K562 (cell line): ENCODE results near the gene GIPR.

Experiments used
- BCOR ChIP-seq: fragments of 450-650 bp; IDR thresholded peaks from 2 replicates; pipeline ENCODE4 v1.6.1; 2016
- BDP1 ChIP-seq: IDR thresholded peaks from 3 replicates; pipeline ENCODE4 v1.6.1; 2011; ENCODE audit not compliant: insufficient read length, insufficient read depth
- CREB1 ChIP-seq, 2 experiments: sonication (generic) in 1 of 2; formaldehyde crosslinking in 1 of 2; IDR thresholded peaks; 2 replicates each; pipeline versions ENCODE4 v1.6.1 to v1.8.0; 2012 to 2022; ENCODE audit warnings: inconsistent platforms in 1 of 2, mild to moderate bottlenecking in 1 of 2, missing genetic modification reagents in 1 of 2, moderate library complexity in 1 of 2
- LEF1 ChIP-seq: fragments of 450-650 bp; IDR thresholded peaks from 2 replicates; pipeline ENCODE4 v1.6.1; 2016; ENCODE audit warnings: mild to moderate bottlenecking
- POLR2AphosphoS2 ChIP-seq: IDR thresholded peaks from 2 replicates; pipeline ENCODE4 v1.6.1; 2012; ENCODE audit warnings: low read length, improper control_type of control experiment
- POLR2AphosphoS5 ChIP-seq: IDR thresholded peaks from 2 replicates; pipeline ENCODE4 v1.6.1; 2011; ENCODE audit warnings: mild to moderate bottlenecking, low read depth, low read length, moderate library complexity; ENCODE audit not compliant: control insufficient read depth, insufficient read depth
- RAD21 ChIP-seq, 2 experiments: fragments of 250-450 bp in 1 of 2; fragments of 450-650 bp in 1 of 2; sonication (Bioruptor Pico) in 1 of 2; formaldehyde crosslinking in 1 of 2; IDR thresholded peaks in 1 of 2; conservative IDR thresholded peaks in 1 of 2; 2 replicates each; pipeline versions ENCODE4 v1.4.0 to v1.8.0; 2020 to 2022; ENCODE audit warnings: mild to moderate bottlenecking in 2 of 2, moderate library complexity in 1 of 2
- TCF7 ChIP-seq: sonication (generic); IDR thresholded peaks from 2 replicates; pipeline ENCODE4 v1.6.1; 2016; ENCODE audit warnings: antibody characterized with exemption, borderline replicate concordance
- ZNF212 ChIP-seq: fragments of 450-650 bp; formaldehyde crosslinking; IDR thresholded peaks from 2 replicates; pipeline ENCODE4 v1.4.0; 2020; ENCODE audit warnings: mild to moderate bottlenecking
- TF ChIP-seq, protein P1 (sequence below): fragments of 450-650 bp; formaldehyde crosslinking; IDR thresholded peaks from 2 replicates; pipeline ENCODE4 v1.4.0; 2022; ENCODE audit warnings: missing genetic modification characterization
- TF ChIP-seq, protein P2 (sequence below), 3 experiments: IDR thresholded peaks in 2 of 3; conservative IDR thresholded peaks in 1 of 3; 2 replicates each; pipeline ENCODE4 v1.5.1; 2011 to 2012; ENCODE audit warnings: low read length in 3 of 3, mild to moderate bottlenecking in 3 of 3, control low read depth in 2 of 3, improper control_type of control experiment in 1 of 3, inconsistent platforms in 1 of 3, low read depth in 1 of 3, mixed read lengths in 1 of 3, moderate library complexity in 1 of 3; ENCODE audit not compliant: insufficient read depth in 2 of 3
- TF ChIP-seq, protein P3 (sequence below): fragments of 250-450 bp; sonication (Bioruptor Pico); IDR thresholded peaks from 2 replicates; pipeline ENCODE4 v1.4.0; 2020; ENCODE audit warnings: mild to moderate bottlenecking, moderate library complexity
- TF ChIP-seq, protein P4 (sequence below): fragments of 450-650 bp; IDR thresholded peaks from 2 replicates; pipeline ENCODE4 v1.7.1; 2018; ENCODE audit warnings: mild to moderate bottlenecking, low read depth; ENCODE audit not compliant: partially characterized antibody

DNA sequence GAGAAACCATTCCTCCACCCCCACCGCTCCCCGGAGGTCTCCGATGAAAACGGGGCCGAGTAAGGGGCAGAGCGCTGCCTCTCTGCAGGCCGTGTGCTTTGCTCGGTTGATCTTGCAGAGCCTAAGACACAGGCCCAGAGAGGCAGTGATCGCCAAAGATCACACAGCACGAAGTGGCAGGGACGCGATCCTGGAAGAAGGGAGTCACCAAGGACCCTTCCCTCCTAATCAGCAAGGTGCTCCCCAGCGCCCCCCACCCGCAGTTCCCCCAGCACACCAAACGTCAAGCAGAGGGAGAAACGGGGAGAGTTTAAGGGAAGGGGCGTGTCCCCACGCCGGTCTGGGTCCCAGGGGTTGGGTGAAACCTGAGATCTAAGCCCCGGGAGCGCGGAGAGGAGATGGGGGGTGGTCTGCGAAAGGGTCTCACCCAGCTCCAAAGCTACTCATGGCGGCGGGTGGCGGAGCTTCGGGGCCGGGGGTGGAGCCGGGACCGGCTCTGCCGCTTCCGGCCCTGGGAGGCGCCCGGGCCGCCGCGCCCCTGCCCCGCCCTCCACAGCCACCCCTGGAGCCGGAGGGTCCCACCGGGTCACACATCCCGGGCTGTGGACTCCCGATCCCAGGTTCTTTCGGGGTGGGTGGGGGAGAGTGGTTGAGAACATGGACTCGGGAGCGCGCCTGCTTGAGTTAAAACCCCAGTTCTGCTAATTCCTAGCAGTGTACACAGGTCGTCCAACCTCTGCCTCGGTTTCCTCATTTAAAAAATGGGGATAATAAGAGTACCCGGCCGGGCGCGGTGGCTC, 28.9 kb upstream of the GIPR start, which contains the start of gene EML2:
- TF ChIP-seq POLR2AphosphoS5 (no peak), RAD21 (CRISPR knock-in tag; conservative IDR thresholded peaks at IDR 0.05 in 1 of 2, IDR thresholded peaks at IDR 0.05 in 1 of 2) (no peak; a peak in 1 of 4 replicates), LEF1 (no peak), CREB1 (IDR thresholded peaks at IDR 0.05) (no peak), CREB1 (CRISPR knock-in tag; IDR thresholded peaks at IDR 0.05) (no peak), BDP1 (no peak), BCOR (peak; percentile 98), POLR2AphosphoS2 (no peak), ZNF212 (no peak), TCF7 (no peak)
- TF ChIP-seq, protein P1, sequence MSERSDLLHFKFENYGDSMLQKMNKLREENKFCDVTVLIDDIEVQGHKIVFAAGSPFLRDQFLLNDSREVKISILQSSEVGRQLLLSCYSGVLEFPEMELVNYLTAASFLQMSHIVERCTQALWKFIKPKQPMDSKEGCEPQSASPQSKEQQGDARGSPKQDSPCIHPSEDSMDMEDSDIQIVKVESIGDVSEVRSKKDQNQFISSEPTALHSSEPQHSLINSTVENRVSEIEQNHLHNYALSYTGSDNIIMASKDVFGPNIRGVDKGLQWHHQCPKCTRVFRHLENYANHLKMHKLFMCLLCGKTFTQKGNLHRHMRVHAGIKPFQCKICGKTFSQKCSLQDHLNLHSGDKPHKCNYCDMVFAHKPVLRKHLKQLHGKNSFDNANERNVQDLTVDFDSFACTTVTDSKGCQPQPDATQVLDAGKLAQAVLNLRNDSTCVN (CRISPR knock-in tag) = no peak
- TF ChIP-seq, protein P2, sequence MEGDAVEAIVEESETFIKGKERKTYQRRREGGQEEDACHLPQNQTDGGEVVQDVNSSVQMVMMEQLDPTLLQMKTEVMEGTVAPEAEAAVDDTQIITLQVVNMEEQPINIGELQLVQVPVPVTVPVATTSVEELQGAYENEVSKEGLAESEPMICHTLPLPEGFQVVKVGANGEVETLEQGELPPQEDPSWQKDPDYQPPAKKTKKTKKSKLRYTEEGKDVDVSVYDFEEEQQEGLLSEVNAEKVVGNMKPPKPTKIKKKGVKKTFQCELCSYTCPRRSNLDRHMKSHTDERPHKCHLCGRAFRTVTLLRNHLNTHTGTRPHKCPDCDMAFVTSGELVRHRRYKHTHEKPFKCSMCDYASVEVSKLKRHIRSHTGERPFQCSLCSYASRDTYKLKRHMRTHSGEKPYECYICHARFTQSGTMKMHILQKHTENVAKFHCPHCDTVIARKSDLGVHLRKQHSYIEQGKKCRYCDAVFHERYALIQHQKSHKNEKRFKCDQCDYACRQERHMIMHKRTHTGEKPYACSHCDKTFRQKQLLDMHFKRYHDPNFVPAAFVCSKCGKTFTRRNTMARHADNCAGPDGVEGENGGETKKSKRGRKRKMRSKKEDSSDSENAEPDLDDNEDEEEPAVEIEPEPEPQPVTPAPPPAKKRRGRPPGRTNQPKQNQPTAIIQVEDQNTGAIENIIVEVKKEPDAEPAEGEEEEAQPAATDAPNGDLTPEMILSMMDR (IDR thresholded peaks at IDR 0.05 in 2 of 3, conservative IDR thresholded peaks at IDR 0.05 in 1 of 3; ENCODE audit: insufficient read depth in 2 of 3, low read depth in 1 of 3, low read length in 3 of 3) = peak; percentile 30 to 56 (median 44); a peak in 5 of 6 replicates
- TF ChIP-seq, protein P3, sequence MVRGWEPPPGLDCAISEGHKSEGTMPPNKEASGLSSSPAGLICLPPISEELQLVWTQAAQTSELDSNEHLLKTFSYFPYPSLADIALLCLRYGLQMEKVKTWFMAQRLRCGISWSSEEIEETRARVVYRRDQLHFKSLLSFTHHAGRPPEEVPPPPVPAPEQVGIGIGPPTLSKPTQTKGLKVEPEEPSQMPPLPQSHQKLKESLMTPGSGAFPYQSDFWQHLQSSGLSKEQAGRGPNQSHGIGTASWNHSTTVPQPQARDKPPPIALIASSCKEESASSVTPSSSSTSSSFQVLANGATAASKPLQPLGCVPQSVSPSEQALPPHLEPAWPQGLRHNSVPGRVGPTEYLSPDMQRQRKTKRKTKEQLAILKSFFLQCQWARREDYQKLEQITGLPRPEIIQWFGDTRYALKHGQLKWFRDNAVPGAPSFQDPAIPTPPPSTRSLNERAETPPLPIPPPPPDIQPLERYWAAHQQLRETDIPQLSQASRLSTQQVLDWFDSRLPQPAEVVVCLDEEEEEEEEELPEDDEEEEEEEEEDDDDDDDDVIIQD (CRISPR knock-in tag) = no peak
- TF ChIP-seq, protein P4, sequence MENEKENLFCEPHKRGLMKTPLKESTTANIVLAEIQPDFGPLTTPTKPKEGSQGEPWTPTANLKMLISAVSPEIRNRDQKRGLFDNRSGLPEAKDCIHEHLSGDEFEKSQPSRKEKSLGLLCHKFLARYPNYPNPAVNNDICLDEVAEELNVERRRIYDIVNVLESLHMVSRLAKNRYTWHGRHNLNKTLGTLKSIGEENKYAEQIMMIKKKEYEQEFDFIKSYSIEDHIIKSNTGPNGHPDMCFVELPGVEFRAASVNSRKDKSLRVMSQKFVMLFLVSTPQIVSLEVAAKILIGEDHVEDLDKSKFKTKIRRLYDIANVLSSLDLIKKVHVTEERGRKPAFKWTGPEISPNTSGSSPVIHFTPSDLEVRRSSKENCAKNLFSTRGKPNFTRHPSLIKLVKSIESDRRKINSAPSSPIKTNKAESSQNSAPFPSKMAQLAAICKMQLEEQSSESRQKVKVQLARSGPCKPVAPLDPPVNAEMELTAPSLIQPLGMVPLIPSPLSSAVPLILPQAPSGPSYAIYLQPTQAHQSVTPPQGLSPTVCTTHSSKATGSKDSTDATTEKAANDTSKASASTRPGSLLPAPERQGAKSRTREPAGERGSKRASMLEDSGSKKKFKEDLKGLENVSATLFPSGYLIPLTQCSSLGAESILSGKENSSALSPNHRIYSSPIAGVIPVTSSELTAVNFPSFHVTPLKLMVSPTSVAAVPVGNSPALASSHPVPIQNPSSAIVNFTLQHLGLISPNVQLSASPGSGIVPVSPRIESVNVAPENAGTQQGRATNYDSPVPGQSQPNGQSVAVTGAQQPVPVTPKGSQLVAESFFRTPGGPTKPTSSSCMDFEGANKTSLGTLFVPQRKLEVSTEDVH = no peak
